ENCODE data around the gene MAP3K20. TPM values are rescaled to one million over a fixed set of nuclear protein-coding genes. Genes with fewer than 3 reads are reported as not detected.

The MAP3K20 gene
- total RNA-seq, 6 donors from 2014 or later: 16.3 to 41.7 (median 34.7) TPM

DNA sequence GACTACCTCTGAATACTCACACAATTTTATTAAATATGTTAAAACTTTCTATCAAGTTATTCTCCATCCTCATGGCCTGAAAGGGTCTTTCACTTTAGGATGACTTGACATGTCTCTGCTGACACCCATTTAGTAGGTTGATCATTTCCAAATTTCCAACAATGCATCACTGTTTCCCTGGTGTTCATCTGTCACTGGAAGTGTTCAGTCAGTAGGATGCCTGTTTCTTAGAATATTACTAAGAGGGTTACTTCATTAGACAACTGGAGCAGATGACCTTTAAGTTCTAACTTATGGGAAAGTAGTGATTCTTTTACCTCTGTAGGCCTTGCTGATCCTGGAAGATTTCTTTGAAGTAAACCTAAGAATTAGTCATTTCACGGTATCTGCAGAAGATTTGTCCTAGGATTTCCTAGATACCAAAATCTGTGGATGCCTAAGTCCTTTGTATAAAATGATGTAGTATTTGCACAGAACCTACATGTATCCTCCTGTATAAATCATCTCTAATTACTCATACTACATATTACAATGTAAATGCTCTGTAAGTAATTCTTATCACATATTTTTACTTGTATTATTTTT lies 77.7 kb downstream of the MAP3K20 start:
- WGBS, 2 donors: 93 to 94% methylated on average over 1 of the region's 1 CpG
- H3K27ac ChIP-seq: no peak overlapping the region
- peaks cover 3 to 15% (median 8%) of the 10 kb centered on the region in 4 donors for H3K4me1 ChIP-seq
- H3K4me3 ChIP-seq: no peak overlapping the region
- ATAC-seq (ENCODE audit: low FRiP score in 2 of 2) (no peak), DNase-seq (no peak)
- no peaks in the 10 kb centered on the region for H3K9me3 ChIP-seq
- TF ChIP-seq EP300 (IDR thresholded peaks at IDR 0.05) (no peak), POLR2AphosphoS5 (IDR thresholded peaks at IDR 0.05) (no peak), POLR2A (IDR thresholded peaks at IDR 0.05) (no peak)
- TF ChIP-seq, protein P1, sequence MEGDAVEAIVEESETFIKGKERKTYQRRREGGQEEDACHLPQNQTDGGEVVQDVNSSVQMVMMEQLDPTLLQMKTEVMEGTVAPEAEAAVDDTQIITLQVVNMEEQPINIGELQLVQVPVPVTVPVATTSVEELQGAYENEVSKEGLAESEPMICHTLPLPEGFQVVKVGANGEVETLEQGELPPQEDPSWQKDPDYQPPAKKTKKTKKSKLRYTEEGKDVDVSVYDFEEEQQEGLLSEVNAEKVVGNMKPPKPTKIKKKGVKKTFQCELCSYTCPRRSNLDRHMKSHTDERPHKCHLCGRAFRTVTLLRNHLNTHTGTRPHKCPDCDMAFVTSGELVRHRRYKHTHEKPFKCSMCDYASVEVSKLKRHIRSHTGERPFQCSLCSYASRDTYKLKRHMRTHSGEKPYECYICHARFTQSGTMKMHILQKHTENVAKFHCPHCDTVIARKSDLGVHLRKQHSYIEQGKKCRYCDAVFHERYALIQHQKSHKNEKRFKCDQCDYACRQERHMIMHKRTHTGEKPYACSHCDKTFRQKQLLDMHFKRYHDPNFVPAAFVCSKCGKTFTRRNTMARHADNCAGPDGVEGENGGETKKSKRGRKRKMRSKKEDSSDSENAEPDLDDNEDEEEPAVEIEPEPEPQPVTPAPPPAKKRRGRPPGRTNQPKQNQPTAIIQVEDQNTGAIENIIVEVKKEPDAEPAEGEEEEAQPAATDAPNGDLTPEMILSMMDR (IDR thresholded peaks at IDR 0.05): no peak
- no peaks in the 10 kb centered on the region for H3K36me3 ChIP-seq
- no peaks in the 10 kb centered on the region for H3K27me3 ChIP-seq

DNA sequence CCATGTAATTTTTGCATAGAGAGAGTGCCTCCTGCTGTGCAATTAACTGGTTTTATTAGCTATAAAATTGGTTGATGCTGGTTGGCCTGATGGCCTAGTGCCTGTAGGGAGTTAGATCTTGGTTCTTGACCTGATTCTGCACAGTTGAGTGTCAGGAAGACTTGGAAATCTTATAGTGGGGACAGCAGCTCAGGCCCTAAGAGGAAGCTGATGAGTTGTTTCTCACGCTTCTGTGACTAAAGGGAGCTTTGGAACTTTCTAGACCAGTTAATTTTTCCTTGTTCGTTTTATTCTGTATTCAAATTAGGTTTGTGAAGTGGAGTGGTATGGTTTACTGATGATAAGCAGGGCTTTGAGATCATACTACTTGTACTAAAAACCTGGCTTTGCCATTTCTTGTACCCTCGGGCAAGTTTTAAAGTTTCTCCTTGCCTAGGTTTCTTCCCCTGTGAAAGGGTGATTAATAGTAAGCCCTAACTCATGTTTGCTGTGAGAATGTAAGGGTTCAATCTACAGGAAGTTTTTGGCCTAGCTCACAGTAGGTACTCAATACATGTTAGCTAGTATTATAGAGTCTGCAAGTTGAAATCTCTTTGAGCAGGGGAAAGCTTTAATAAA lies 82.1 kb downstream of the MAP3K20 start:
- Histone ChIP-seq H3K4me3 (no peak overlapping the region), H3K4me1 (peaks cover 18 to 26% (median 21%) of the 10 kb centered on the region in 4 donors), H3K27ac (no peak overlapping the region), H3K36me3 (no peaks in the 10 kb centered on the region), H3K27me3 (no peaks in the 10 kb centered on the region), H3K9me3 (no peaks in the 10 kb centered on the region)
- DNase-seq (no peak), ATAC-seq (ENCODE audit: low FRiP score in 2 of 2) (no peak)
- TF ChIP-seq EP300 (IDR thresholded peaks at IDR 0.05): no peak
- TF ChIP-seq, protein P1 (IDR thresholded peaks at IDR 0.05): no peak
- no peak for TF ChIP-seq POLR2A (IDR thresholded peaks at IDR 0.05)
- TF ChIP-seq POLR2AphosphoS5 (IDR thresholded peaks at IDR 0.05): no peak
- 69 to 83% methylated on average over 3 of the region's 3 CpGs for WGBS, 2 donors

DNA sequence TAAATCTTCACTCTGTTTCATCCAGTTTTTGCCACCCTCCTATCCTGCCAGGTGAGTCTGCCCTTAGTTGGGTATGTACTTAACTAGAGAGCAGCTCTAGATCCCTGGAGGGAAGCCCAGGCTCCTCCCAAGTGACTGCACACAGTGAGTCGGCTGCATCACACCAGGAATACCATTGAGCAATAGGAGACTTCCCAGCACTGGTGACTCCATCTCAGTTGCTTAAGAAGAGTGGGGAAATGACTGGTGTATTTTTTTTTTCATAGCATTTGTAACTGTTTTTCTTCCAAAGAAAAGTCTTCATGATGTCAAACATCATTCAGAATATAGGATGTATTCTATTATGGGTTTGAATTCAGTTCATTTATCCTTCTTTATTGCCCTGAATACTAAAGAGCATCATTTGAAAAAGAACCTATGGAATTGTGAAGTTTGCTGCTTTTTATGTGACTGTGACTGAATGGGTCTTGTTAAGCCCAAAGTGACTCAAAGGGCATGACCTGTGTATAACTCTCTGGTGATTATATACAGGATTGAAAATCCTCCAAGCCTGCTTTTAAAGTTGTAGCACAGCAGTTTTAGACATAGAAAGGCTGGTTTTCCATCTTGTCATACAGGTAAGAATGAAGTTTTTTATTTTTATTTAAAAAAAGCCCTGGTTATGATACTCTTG lies 84.3 kb downstream of the MAP3K20 start:
- peak in 1 of 2 donors; percentile 97 for DNase-seq
- Histone ChIP-seq H3K27ac (peak overlapping the region; percentile 54 to 83 (median 72)), H3K4me3 (no peak overlapping the region), H3K27me3 (no peaks in the 10 kb centered on the region), H3K36me3 (no peaks in the 10 kb centered on the region), H3K4me1 (peaks cover 18 to 29% (median 21%) of the 10 kb centered on the region in 4 donors), H3K9me3 (no peaks in the 10 kb centered on the region)
- WGBS, 2 donors: 0 to 29% methylated on average over 1 of the region's 1 CpG
- peak; percentile 95 for ATAC-seq (ENCODE audit: low FRiP score in 2 of 2)
- TF ChIP-seq EP300 (IDR thresholded peaks at IDR 0.05): peak; percentile 70 to 98 (median 94)
- peak; percentile 92 to 98 for TF ChIP-seq POLR2AphosphoS5 (IDR thresholded peaks at IDR 0.05)
- TF ChIP-seq POLR2A (IDR thresholded peaks at IDR 0.05): no peak
- TF ChIP-seq, protein P1 (IDR thresholded peaks at IDR 0.05): no peak

DNA sequence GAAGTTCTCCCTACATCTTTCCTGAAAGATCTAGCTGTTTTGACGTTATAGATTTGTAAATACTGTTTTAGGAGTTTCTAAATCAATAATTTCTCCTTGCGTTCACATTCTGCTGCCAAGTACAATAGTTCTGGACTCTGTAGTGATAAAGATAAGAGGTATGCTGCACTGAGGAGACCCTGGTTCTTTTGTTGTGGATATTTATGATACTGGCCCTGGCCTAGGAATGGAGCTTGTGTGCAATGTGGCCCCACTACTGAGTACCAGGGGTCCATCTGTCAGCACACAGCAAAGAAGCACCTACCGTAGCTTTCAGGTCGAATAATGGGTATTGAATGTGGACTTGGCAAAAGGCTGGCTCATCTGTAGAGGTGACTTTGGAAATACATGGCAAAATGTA lies 85.0 kb downstream of the MAP3K20 start:
- no peak for TF ChIP-seq EP300 (IDR thresholded peaks at IDR 0.05)
- TF ChIP-seq POLR2A (IDR thresholded peaks at IDR 0.05): no peak
- TF ChIP-seq POLR2AphosphoS5 (IDR thresholded peaks at IDR 0.05): no peak
- TF ChIP-seq, protein P1 (IDR thresholded peaks at IDR 0.05): no peak
- no peak for DNase-seq

More for the DNA sequence above, 85.0 kb downstream of the MAP3K20 start:
- Histone ChIP-seq H3K27me3 (no peaks in the 10 kb centered on the region), H3K9me3 (no peaks in the 10 kb centered on the region), H3K4me1 (peaks cover 18 to 33% (median 21%) of the 10 kb centered on the region in 4 donors), H3K4me3 (no peak overlapping the region), H3K27ac (peak overlapping the region; percentile 54 to 83 (median 72)), H3K36me3 (no peaks in the 10 kb centered on the region)
- WGBS, 2 donors: 76 to 79% methylated on average over 4 of the region's 4 CpGs
- no peak for ATAC-seq (ENCODE audit: low FRiP score in 2 of 2)
